ENCODE results near the gene PROSER2.

The PROSER2 gene

DNA sequence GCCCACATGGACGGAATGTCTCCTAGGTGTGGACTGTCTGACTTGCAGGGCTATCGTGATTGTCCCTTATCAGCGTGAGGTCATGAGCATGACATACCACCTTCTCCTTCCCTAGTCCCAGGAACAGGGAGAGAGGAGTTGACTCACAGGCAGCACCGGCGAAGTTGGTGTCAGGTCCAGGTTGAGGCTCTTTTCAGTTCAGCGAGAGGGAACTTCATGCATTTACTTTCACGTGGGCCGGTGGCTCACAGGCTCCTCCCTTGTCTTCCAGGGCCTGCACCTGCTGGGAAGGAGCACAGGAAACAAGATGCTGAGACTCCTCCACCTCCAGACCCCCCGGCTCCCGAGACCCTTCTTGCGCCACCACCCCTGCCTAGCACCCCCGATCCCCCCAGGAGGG, 46.1 kb downstream of the PROSER2 start:
- DNase-seq (ENCODE audit: low spot score): no peak

DNA sequence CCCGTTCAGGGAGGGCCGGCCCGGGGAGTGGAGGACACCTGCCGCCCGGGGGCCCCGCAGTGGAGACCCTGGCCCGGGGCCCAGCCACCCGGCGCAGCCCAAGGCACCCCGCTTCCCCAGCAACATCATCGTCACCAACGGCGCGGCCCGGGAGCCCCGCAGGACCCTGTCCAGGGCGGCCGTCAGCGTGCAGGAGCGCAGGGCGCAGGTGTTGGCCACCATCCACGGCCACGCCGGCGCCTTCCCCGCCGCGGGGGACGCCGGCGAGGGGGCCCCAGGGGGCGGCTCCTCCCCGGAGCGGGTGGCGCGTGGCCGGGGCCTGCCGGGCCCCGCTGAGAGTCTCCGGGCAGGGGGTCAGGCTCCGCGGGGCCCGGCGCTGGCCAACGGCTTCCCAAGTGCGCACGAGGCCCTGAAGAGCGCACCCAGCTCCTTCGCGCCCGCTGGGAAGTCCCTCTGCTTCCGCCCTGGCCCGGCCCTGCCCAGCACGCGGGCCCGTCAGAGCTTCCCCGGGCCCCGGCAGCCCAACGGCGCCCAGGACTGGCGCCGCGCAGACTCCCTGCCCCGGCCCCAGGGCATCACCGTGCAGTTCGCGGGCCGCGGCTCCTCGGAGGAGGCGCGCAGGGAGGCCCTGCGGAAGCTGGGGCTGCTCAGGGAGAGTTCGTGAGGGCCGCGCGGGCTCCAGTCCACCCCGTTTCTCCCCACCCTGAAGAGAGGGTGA, 46.7 kb downstream of the PROSER2 start:
- DNase-seq (ENCODE audit: low spot score): no peak

DNA sequence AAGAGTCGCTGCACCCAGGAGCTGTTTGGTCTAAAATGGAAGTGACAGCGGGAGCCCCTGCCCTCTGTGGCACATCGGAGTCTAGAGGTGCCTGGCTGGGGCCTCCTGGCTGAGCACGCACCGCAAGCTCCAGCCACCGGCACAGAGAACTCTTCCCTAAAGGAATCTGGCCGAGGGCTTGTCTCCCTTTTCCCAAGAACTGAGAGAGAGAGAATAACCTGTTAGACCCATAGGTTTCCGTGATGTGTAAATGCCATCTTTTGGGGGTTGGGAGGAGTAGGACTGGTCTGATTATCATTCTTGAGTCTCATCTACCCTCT, 47.3 kb downstream of the PROSER2 start:
- DNase-seq (ENCODE audit: low spot score): no peak

DNA sequence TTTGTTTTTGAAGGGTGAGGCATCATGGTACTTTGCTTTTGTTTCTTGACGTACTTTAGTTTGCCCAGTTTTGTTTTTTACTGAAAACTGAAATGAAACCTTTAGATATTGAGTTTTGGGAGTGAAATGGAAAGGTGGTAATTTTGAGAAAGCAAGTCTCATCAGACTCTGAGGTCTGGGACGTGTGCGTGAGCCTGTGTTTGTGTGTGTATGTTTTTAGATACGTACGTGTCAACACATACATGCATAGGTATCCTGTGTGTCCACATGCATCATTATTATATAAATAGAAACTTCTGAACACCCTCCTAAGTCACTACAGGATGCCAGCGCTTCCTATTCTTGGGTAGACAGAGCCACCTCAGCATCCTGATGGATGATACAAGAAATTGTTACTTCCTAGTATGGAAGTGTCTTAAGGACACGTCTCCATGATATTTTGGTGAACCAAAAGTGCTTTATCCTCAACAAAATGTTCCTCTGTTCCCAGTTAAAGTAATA, 47.8 kb downstream of the PROSER2 start:
- DNase-seq (ENCODE audit: low spot score): no peak

DNA sequence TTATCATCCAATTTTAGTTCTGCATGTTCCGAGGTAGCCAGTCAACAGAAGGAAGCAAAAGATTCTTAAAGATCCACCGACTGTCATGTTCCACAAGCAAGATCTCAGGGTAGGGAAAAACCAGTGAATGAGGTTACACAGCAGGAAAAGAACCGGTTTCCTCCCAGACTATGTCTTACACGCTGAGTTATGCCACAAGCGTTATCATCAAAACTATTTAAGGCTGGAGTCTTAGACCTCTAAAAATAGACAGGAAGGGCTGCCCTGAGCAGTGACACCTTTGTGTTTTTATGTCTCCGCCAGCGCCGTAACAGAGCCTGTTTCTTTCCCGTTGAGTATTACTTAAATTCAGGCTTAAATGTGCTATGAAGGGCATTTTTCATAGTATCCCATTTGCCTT, 48.3 kb downstream of the PROSER2 start:
- no peak for DNase-seq (ENCODE audit: low spot score)

DNA sequence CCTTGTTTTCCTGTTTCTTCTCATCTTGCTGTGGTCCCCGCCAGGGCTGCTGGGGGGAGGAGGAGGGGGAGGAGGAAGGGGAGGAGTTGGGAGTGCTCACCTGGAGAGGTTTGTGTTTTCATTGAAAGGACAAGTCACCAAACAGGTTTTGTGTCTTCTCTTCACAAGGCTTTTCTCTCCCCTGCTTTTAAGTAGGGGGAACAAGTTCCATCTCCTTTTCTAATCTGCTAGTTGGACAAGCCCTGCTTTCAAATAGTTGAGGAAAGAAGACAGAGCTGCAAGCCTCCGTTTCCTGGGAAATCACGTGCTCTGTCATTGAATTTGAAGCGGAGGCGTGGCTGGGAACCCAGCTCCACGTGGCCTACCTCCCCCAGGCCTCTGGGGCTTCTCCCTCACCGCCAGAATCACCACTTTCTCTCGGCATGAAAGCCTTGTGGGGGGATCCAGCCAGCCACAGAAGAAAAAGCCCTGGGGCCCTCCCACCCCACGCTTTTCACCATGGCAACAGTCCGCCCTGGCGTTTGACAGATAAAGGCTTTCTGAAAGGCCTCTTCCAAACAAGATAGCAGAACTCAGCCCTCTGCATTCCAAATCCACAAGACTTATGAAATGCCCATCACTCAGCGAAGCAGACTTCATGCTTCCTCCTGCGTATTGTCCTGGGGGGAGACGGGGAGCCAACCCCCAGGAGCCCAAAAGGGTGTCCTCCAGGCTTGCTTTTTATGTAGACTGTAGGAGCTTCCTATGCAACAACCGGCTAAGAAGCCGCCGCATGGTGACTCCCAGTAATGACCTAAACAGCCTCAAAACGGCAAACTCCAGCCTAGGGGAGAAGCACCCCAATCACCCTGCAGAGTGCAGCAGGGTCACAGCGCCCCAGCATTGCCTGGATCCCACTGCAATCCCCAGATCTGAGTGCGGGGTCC, 51.7 kb downstream of the PROSER2 start:
- DNase-seq (ENCODE audit: low spot score): no peak

DNA sequence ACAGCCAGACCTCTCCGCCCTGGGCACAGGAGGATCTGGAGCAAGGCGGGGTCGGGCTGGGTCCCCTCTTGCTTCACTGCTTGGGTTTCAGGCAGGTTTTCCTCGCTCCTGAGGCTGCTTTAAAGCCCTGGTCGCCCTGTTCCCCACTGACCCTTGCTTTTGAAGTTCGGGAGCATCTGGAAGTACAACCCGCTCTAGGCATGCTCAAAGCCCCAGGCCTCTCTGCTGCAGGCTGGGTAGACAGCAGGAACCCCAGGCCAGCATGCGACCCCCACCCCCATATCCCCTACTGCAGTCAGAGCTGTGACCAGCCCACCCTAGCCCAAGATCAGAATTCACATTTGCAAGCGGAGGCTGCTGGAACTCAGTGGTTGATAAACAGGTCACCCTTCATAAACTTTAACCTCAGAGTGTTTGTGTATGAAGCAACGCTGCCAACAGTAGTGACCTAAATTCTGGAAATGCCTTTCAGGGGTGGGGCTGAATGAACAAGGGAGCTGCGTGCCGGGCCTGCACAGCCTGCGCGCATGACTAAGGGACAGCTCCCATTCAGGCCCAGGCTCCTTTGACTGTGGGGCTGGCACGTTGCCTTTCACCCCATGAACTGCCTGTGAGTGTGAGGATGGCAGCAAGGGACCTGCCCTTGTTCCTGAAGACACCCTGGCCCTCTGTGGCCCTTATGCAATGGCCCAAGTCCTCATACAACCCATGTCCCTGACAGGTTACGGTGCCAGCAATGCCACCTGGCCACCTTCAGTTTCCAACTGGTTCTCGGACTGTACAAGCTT, 52.5 kb downstream of the PROSER2 start:
- DNase-seq (ENCODE audit: low spot score): peak; percentile 99

DNA sequence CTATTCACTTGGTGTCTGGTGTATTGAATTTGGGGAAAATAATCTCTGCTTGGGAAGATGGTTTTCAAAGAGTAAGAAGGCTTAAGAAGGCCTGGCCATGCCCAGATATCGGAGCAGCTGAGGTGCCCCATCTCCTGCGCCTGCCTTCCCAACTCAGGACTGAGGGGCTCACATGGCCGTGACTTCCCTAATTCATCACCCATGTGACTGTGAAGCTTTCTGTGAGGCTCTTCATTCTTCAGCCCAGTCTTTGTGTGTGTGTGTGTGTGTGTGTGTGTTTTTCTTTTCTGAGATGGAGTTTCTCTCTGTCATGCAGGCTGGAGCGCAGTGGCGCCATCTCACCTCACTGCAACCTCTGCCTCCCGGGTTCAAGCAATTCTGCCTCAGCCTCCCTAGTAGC, 53.2 kb downstream of the PROSER2 start:
- DNase-seq (ENCODE audit: low spot score): no peak

DNA sequence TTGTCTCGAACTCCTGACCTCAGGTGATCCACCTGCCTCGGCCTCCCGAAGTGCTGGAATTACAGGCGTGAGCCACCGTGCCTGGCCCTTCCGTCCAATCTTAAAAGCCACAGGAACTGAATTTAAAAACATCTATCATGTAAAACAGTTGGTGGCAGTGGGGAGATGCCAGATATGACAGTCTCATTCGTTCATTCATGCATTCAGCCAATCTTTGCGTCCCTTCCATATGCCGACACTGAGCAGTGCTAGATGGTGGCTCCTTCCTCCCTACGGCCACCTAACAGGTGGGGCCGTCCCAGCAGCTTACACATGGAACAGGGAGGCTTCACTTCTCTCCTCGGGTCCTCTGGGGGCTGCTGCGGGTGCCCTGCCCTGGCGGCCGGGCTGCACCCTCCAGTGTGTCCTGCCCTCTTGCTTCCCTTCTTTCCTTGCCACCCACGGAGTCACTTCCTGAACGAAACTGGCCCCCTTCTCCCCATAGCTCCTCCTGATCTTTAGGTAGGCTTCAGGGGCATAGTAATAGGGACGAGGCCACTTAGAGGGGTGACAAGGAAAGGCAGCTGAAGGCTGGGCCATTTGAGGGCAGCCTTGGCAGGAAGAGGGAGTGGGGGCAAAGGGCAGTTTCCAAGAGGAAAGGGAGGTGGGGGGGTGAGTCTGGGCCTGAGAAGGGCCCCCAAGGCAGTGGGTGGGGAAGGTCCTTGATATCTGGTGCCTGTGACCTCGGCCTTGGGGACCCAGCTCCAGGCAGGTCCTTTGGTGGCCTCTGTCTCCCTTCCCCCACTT, 53.8 kb downstream of the PROSER2 start:
- no peak for DNase-seq (ENCODE audit: low spot score)

DNA sequence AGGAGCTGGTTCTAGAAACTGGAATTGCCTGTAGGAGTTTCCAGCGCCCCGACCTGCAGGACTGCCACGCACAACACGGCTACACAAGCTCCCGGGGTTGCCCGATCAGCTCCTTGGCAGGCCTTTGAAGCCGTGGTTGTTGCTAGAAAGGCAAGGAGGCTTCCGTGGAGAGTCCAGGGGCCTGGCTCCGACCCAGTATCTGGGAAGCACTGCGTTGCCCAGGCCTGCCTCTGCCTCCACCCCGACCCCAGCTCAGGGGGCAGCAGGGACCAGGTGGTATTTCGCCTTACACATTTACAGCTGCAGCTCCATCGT, 54.4 kb downstream of the PROSER2 start:
- no peak for DNase-seq (ENCODE audit: low spot score)

DNA sequence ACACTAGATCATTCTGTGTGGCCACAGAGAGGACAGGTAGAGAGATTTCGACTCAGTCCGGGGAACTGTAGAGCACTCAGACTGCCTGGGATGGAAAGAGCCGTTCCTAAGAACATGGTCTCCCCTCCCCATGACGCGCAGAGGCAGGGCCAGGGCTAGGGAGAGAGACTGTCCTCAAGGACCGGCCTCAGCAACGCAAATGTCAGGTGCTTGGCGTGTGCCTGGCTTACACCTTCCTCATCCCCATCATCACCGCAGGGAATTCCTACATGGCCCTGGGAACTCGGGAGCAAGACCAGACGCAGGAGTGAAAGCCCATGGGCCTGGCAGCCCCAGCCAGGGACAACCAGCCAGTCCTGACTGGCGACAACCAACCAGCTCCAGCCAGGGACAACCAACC, 55.6 kb downstream of the PROSER2 start:
- DNase-seq (ENCODE audit: low spot score): no peak

DNA sequence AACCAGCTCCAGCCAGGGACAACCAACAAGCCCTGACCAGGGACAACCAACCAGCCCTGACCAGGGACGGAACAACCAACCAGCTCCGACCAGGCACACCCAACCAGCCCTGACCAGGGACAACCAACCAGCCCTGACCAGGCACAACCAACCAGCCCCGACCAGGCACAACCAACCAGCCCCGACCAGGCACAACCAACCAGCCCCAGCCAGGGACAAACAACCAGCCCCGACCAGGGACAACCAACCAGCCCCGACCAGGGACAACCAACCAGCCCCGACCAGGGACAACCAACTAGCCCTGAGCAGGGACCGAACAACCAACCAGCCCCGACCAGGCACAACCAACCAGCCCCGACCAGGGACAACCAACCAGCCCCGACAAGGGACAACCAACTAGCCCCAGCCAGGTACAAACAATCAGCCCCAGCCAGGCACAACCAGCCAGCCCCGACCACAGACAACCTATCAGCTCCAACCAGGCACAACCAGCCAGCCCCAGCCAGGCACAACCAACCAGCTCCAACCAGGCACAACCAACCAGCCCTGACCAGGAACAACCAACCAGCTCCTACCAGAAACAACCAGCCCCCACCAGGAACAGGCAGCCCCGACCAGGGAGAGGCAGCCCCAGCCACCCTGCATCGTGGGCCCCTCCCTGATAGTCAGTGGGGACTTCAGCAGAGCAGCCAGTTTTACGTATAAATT, 56.4 kb downstream of the PROSER2 start:
- DNase-seq (ENCODE audit: low spot score): no peak

DNA sequence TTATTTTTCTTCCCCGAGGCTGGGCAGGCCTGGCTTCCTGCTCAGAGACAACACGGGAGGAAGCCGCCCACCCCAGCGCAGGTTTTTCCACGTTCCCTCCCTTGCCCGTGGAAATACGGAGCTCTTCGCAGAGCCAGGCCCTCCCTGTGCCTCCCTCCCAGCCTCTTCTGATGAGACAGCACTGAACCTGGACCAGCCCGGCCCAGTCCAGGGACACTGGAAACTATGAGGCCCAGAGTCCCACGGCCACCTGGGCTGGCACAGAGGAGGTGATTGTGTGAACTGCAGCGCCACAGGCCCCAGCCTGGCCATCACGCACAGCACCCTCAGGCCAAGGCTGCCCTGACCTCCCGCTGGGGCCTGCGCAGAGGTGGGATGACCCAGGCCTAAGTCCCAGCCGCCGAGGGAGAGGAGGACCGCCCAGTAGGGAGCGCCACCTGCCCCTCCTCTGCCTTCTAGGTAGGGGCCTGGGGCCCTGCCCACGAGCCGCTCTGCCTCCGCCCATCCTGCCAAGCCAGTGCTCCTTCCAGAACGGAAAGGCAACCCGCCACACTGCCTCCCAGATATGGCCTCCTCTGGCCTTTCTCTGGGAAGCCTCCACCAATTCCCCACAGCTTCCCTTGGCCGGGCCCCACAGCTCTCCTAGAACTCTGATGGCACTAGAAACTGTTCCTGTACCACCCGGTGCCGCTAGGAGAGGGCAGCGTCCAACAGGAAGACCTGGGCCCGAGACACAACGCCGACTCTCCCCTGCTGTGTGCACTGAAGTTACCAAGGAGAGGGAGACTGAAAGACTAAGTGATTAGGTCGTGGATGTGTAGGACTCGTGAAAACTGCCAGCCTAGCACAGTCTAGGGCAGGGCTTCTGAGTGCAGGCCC, 57.2 kb downstream of the PROSER2 start:
- no peak for DNase-seq (ENCODE audit: low spot score)

DNA sequence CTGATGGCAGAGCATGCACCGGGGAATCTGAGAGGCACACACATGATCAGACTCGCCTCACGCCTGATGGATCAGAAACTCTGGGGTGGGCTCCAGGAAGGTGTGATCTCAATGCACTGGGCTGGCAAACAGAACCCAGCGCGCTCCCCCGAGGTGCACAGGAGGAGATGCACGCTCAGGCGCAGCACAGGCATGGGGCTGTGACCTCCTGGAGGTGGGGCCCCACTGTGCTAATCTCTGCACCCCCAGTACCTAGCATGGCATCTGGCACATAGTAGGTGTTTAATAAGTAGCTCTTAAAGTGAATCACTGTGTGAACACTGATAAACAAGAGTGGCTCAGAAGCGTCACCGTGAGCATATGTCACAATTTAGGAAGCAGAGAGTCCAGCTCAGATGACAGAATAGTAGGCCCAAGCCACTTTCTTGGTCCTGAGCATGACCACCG, 57.9 kb downstream of the PROSER2 start:
- DNase-seq (ENCODE audit: low spot score): no peak

DNA sequence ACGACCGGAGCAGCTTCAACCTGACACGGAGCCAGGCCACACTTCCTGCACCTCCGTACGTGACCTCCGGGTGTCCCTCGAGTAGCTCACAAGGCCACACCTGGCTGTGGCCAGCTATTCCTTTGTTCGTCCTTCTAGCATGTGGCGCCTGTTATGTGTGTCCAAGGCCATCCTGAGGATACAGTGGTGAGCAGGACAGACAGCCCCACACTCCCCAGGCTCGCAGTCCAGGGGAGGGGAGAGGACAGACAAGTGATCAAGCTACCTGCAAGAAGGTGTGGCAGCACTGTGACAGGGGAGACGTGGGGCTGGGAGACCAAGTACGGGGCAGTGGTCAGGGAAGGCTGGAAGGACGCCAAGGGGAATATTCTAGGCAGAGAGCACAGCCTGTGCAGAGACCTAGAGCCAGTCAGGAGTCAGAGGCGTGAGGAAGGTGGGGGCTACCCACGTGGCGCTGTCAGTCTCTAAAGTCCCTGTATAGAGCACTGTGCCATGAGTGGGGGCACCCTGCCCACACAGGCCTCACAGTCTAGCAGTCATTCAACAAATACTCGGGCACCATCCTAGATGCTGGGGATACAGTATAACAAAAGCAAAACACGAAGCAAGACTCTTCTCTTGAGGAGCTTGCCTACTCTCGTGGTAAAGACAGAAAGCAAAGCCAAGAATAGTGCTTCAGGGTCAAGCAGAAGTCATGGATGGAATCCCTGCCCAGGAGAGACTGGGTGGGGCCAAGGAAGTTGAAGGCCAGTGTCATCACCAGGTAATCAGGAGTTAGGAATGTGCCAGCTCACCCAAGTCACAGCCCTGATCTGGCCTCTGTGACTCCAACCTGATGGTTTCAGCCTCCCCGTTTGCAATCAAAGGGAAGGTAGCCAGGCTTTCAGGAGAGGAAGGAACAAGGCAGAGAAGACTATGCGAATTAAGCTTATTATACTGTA, 58.6 kb downstream of the PROSER2 start:
- DNase-seq (ENCODE audit: low spot score): peak; percentile 63

DNA sequence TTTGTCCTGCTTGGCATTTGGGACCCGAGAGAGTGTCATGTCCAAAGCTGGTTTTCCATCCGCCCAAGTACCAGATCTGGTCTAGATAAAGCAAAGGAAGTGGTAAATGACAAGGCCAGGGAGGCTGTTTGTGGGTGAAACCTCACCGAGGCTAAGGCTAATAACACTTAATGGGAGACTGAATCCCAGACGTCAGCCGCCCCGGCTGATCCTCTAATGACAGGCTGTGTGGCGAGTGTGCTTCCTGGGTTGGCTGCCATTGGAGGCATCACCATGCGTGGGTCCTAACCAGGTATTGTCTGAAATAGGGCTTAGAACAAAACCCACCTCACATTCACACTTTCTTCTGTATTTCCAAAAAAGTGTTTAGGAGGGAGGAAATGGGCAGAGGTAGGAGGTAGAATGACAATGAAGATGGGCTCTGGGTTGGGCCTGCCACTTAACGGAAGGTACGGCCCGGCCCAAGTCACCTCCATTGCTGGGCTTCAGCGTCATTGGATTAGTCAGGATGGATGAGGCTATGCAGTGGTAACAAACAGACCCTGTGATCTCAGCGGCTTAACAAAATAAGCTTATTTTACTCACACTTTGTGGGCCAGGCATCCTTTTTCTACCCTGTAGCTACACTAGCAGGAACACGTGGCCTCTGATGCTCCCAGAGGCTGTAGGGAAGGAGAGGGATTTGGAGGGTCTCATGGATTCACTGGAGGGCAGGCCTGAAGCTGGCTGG, 59.7 kb downstream of the PROSER2 start:
- no peak for DNase-seq (ENCODE audit: low spot score)

DNA sequence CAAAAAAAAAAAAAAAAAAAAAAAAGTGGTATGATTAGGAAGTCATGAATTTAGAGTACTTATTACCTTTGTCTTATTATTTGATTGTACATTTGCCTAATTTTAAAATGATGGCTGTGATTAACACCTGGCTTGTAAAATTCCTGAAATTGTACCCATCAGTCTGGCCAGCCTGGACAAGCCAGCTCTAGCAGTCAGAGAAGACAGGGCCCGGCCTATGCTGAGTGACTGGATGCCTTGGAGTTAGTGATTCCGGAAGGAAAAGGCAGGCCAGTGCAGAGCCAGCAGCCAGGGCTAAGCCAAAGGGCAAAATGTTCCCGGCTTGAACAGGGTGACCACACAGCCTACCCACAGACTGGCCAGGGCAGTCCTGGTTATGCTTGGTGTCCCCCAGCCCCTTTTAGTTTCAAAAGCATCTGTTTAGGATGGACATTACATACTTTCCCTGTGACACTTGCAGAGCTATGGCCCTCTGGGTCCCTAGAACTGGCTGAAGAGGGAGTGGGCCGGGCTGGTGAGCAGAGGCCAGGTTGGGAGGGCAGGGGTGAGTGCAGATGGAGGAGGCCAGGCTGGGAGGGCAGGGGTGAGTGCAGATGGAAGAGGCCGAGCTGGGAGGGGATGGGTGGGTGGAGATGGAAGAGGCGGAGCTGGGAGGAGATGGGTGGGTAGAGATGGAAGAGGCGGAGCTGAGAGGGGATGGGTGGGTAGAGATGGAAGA, 61.7 kb downstream of the PROSER2 start:
- no peak for DNase-seq (ENCODE audit: low spot score)

Measured in AG08396 (cell line).